Rectal smooth muscle tissue (tissue), 1 donor: Measurements from ENCODE around the gene TRNAU1AP.

Experiments used
- H3K27ac ChIP-seq: one replicate; pipeline ENCODE4 v1.7.0; 2013; ENCODE audit warnings: low read depth, low read length, inconsistent platforms
- H3K27me3 ChIP-seq: one replicate; pipeline ENCODE4 v1.7.0; 2013; ENCODE audit warnings: low read length; ENCODE audit not compliant: control insufficient read depth, insufficient read depth
- H3K36me3 ChIP-seq: one replicate; pipeline ENCODE4 v1.7.0; 2013; ENCODE audit warnings: low read length; ENCODE audit not compliant: control insufficient read depth, insufficient read depth
- H3K4me1 ChIP-seq: one replicate; pipeline ENCODE4 v1.7.0; 2013; ENCODE audit warnings: low read length; ENCODE audit not compliant: control insufficient read depth, insufficient read depth
- H3K4me3 ChIP-seq: one replicate; pipeline ENCODE4 v1.7.0; 2013; ENCODE audit warnings: low read length
- H3K9ac ChIP-seq: one replicate; pipeline ENCODE4 v1.7.0; 2013; ENCODE audit warnings: low read length

Gene TRNAU1AP

DNA sequence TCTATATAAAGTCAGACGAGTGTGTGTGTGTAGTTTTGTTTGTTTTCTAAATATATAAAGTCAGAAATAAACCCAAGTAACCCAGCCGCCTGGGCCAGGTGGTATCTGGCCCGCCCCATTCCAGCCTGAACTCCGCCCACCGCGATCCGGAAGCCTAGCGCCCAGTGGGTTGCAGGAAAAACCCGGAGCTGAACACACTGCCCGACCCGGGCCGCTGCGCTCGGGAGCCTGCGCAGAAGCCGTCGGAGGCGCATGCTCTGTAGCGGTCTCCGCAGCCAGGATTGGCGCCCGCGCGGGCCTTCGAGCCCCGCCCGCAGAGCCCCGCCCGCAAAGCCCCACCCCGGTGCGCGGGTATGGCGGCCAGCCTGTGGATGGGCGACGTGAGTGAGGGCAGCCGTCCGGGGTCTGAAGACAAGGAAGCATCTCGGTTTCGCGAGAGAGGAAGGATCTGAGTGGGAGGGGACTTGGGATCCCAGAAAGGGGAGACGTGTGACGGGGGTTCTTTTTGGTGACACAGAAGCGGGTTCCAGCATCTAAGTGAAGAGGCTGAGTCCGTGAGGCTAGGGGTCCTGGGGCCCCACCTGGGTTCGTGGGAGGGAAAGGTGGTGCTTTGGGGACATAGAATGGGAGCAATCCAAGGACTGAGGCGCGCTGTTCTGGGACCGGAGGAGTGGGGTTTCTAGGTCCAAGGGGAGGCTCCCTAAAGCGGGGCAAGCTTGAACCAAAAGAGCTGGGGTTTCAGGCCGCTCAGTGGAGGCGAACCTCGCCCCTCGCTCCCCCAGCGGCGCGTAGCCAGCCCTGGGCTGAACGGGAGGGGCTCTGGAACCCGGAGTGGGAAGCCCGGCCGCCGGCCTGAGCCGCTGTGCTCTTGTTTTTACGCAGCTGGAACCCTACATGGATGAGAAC is at the start of gene TRNAU1AP:
Gene TRNAU1AP (plus strand): TSS at position 328 of the 906 bp plus-strand sequence. CDS start 26 bp downstream, at position 354.
- no peaks in the 10 kb centered on the region for H3K4me1 ChIP-seq
- H3K27ac ChIP-seq, result peak within 1 kb of the TSS; percentile 84
- no peaks in the 10 kb centered on the region for H3K36me3 ChIP-seq
- H3K4me3 ChIP-seq, result peak within 1 kb of the TSS; percentile 94
- H3K9ac ChIP-seq, result peak within 1 kb of the TSS; percentile 63
- no peaks in the 10 kb centered on the region for H3K27me3 ChIP-seq

- H3K4me3 ChIP-seq, result no peak overlapping the region
- H3K27me3 ChIP-seq, result no peaks in the 10 kb centered on the region
- peaks cover 9% of the 10 kb centered on the region for H3K4me1 ChIP-seq
- no peak overlapping the region for H3K27ac ChIP-seq
- H3K9ac ChIP-seq, result no peak overlapping the region
- H3K36me3 ChIP-seq, result peaks cover 1% of the 10 kb centered on the region
Measured at GRCh38 chr1:28503117-28503516, 49.8 kb upstream of the TRNAU1AP start.

DNA sequence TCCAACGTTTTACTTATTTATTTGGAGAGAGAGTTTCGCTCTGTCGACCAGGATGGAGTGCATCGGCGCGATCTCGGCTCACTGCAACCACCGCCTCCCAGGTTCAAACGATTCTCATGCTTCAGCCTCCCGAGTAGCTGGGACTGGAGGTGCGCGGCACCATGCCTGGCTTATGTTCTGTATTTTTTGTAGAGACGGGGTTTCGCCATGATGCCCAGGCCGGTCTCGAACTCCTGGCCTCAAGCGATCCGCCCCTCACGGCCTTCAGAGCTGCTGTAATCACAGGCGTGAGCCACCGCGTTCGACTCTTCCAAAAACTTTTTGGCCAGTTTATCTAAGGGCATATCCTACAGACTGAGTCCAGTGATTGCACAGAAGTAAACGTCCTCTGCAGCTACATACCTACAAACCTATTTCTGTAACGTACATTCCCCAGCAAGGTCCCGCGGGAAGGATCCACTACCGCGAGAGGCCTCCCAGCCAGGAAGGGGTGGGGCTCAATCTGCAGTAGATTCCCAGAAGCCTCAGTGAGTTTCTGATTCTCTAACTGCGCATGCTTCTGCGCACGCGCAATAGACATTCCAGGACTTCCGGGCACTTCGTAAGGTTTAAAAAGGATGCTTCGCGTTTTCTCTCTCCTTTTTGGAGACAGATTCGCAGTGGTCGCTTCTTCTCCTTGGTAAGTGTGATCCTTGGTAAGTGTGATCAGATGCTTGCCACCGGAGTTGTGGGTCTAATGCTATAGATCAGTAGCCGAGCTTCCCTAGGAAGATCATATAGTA is 47.3 kb upstream of the TRNAU1AP start, which contains the start of gene RCC1:
Gene RCC1 (plus strand): TSS at position 638 of the 782 bp plus-strand sequence. CDS start 23,824 bp downstream, outside the sequence.
- Histone ChIP-seq H3K36me3 (peaks cover 19% of the 10 kb centered on the region), H3K27me3 (no peaks in the 10 kb centered on the region), H3K27ac (peak within 1 kb of the TSS; percentile 67), H3K4me3 (peak within 1 kb of the TSS; percentile 95), H3K9ac (peak within 1 kb of the TSS; percentile 81), H3K4me1 (peaks cover 9% of the 10 kb centered on the region)

- no peaks in the 10 kb centered on the region for H3K27me3 ChIP-seq
- peak overlapping the region; percentile 95 for H3K4me3 ChIP-seq
- H3K36me3 ChIP-seq, result peaks cover 23% of the 10 kb centered on the region
- H3K4me1 ChIP-seq, result peaks cover 9% of the 10 kb centered on the region
- peak overlapping the region; percentile 81 for H3K9ac ChIP-seq
- H3K27ac ChIP-seq, result peak overlapping the region; percentile 67
Measured at GRCh38 chr1:28506907-28507246, 46.0 kb upstream of the TRNAU1AP start.

- peak overlapping the region; percentile 67 for H3K27ac ChIP-seq
- H3K36me3 ChIP-seq, result peaks cover 23% of the 10 kb centered on the region
- no peaks in the 10 kb centered on the region for H3K27me3 ChIP-seq
- no peak overlapping the region for H3K9ac ChIP-seq
- H3K4me3 ChIP-seq, result peak overlapping the region; percentile 95
- peaks cover 9% of the 10 kb centered on the region for H3K4me1 ChIP-seq
Measured at GRCh38 chr1:28507247-28507645, 45.6 kb upstream of the TRNAU1AP start.

DNA sequence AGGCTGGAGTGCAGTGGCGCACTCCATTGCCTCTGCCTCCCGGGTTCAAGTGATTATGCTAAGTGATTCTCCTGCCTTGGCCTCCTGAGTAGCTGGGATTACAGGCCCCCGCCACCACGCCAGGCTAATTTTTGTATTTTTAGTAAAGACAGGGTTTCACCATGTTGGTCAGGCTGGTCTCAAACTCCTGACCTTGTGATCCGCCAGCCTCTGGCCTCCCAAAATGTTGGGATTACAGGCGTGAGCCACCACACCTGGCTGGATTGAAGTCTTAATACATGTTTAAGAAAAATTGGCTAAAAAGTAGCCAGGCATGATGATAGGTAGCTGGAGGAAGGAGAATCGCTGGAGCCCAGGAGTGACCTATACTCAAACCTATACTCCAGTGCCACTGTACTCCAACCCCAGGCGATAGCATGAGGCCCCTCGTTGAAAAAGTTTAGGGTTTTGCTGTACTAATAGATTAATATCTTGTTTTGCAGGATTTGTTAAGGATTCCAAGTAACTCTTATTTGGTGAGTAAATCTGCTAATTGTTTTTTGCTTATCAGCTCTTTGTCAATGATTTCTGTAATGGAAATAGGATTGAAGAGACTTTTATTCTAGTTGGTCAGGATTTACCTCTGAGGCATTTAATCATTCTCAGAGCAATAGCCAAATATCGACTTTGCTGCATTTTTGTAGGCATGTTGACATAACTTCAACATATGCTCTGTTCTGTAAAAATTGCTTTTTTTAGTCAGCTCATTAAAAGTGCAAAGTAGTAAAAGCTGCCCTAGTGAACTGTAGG is 45.0 kb upstream of the TRNAU1AP start:
- H3K36me3 ChIP-seq, result peaks cover 23% of the 10 kb centered on the region
- H3K9ac ChIP-seq, result no peak overlapping the region
- peaks cover 9% of the 10 kb centered on the region for H3K4me1 ChIP-seq
- no peak overlapping the region for H3K27ac ChIP-seq
- no peaks in the 10 kb centered on the region for H3K27me3 ChIP-seq
- peak overlapping the region; percentile 95 for H3K4me3 ChIP-seq

DNA sequence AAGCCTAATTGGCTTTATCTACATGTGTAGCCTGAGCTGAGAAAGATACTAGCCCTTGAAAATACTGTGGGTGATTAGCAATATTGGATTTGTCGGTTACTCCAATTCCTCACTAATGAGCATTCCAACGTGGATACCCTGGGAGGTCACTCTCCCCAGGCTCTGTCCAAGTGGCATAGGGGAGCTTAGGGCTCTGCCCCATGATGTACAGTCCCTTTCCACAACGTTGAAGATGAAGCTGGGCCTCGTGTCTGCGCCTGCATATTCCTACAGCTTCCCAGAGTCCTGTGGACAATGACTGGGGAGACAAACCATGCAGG is 44.5 kb upstream of the TRNAU1AP start:
- Histone ChIP-seq H3K36me3 (peaks cover 23% of the 10 kb centered on the region), H3K27ac (no peak overlapping the region), H3K4me1 (peaks cover 9% of the 10 kb centered on the region), H3K9ac (no peak overlapping the region), H3K27me3 (no peaks in the 10 kb centered on the region), H3K4me3 (no peak overlapping the region)

DNA sequence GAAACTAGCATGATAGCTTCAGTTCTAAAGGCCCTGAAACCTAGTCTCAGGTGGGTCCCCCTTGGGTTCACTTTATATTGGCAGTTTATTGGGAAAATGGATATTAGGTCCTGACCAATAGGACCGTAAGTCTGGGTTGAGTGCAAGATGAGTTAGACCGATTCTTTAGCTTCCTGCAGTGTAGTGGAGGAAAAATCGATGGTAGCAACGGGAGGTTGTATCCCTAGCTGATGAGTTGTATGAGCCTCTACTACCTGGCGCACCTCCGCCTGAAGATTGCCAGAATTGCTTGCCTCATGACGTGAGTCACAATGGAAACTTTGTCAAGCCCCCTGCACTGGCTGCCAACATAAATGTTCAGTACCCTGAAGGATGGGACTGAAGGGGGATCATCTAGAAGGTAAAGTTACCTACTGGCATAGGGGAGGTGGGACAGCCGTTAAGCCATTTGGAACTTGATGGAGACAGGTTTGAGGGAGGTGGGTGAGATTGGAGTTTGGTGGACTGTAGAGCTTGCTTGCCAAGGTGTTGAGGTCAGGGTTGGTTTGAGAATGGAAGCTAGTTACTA is 43.1 kb upstream of the TRNAU1AP start:
- no peak overlapping the region for H3K27ac ChIP-seq
- H3K36me3 ChIP-seq, result peaks cover 27% of the 10 kb centered on the region
- H3K4me1 ChIP-seq, result peaks cover 9% of the 10 kb centered on the region

GRCh38 chr1:28510273-28510969 is 42.5 kb upstream of the TRNAU1AP start:
- Histone ChIP-seq H3K27me3 (no peaks in the 10 kb centered on the region), H3K36me3 (peaks cover 29% of the 10 kb centered on the region), H3K4me1 (peaks cover 9% of the 10 kb centered on the region), H3K27ac (no peak overlapping the region), H3K9ac (no peak overlapping the region), H3K4me3 (no peak overlapping the region)

More for the DNA sequence above, 43.1 kb upstream of the TRNAU1AP start:
- H3K9ac ChIP-seq, result no peak overlapping the region
- no peaks in the 10 kb centered on the region for H3K27me3 ChIP-seq
- no peak overlapping the region for H3K4me3 ChIP-seq

DNA sequence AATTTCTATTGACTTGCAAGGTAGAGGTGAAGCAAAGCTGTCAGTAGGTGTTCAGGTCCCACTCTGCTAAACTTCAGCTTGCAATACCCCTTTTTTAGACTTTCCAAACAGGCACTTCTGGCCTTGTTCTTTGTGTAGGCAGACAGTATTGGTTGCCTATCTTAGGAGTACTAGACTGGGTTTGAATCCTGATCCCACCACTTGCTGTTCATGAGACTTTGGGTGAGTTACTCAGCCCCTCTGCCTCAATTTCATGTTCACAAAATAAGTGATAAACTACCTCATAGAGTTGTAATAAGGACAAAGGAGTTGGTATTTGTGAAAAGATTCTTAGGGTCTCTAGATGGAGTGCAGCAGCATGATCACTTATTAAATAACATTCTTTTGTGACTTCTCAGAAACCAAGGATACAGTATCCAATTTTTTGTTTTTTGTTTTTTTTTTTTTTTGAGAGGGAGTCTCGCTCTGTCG is 41.9 kb upstream of the TRNAU1AP start:
- Histone ChIP-seq H3K27me3 (no peaks in the 10 kb centered on the region), H3K4me1 (peaks cover 9% of the 10 kb centered on the region), H3K36me3 (peaks cover 29% of the 10 kb centered on the region), H3K27ac (no peak overlapping the region), H3K9ac (no peak overlapping the region), H3K4me3 (no peak overlapping the region)

GRCh38 chr1:28512058-28512611 is 40.8 kb upstream of the TRNAU1AP start:
- Histone ChIP-seq H3K4me3 (no peak overlapping the region), H3K27ac (no peak overlapping the region), H3K36me3 (peaks cover 29% of the 10 kb centered on the region), H3K9ac (no peak overlapping the region), H3K4me1 (peaks cover 7% of the 10 kb centered on the region), H3K27me3 (no peaks in the 10 kb centered on the region)
